ENCODE results near the gene BICC1.

The BICC1 gene

GRCh38 chr10:58810751-58811150 lies 298.1 kb downstream of the BICC1 start:
- in situ Hi-C loops (cut with MboI; ENCODE audit: low sequenced_read_pairs) = no loop called here

DNA sequence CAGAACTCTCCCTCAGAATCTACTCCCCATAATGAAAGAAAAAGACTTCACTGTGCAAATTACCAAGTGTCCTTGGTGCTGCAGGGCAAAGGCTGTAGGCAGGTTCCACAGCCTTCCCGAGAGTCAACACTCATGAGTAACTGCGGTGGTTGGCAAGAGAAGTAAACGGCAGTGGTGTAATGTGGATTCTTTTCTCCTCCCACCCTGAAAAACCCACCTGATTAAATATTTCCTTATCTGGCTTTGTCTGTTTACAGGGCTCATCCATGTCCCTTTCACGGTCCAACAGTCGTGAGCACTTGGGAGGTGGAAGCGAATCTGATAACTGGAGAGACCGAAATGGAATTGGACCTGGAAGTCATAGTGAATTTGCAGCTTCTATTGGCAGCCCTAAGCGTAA lies 300.9 kb downstream of the BICC1 start:
- in situ Hi-C loops (cut with MboI; ENCODE audit: low sequenced_read_pairs) = no loop called here

- in situ Hi-C loops (cut with MboI; ENCODE audit: low sequenced_read_pairs) = no loop called here
Measured at GRCh38 chr10:58817201-58817846, 304.7 kb downstream of the BICC1 start.

GRCh38 chr10:58818900-58819299 lies 306.2 kb downstream of the BICC1 start:
- in situ Hi-C loops (cut with MboI; ENCODE audit: low sequenced_read_pairs) = no loop called here

GRCh38 chr10:58820386-58820785 lies 307.7 kb downstream of the BICC1 start:
- in situ Hi-C loops (cut with MboI; ENCODE audit: low sequenced_read_pairs) = no loop called here

GRCh38 chr10:58820861-58821751 lies 308.4 kb downstream of the BICC1 start:
- in situ Hi-C loops (cut with MboI; ENCODE audit: low sequenced_read_pairs) = no loop called here

- in situ Hi-C loops (cut with MboI; ENCODE audit: low sequenced_read_pairs) = no loop called here
Measured at GRCh38 chr10:58821752-58822056, 309.0 kb downstream of the BICC1 start.

- in situ Hi-C loops (cut with MboI; ENCODE audit: low sequenced_read_pairs) = no loop called here
Measured at GRCh38 chr10:58823983-58824382, 311.3 kb downstream of the BICC1 start.

DNA sequence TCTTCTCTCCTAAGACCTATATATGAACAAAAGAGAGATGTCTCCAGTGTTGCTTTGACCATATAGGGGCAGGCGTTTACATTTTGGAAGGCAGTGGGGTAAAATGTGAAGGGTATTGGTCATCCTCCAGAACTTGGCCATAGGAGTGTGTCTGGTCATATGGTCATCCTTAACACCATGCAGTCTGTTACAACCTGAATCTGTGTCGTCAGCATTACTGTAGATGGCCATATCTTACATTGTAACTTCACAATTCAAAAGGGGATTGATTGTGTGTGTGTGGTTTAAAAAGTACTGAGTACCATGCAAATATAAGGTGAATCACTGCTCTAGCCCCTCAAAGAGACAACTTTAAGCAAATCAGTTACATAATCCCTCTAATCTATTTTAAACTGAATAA lies 311.7 kb downstream of the BICC1 start:
- in situ Hi-C loops (cut with MboI; ENCODE audit: low sequenced_read_pairs) = no loop called here

DNA sequence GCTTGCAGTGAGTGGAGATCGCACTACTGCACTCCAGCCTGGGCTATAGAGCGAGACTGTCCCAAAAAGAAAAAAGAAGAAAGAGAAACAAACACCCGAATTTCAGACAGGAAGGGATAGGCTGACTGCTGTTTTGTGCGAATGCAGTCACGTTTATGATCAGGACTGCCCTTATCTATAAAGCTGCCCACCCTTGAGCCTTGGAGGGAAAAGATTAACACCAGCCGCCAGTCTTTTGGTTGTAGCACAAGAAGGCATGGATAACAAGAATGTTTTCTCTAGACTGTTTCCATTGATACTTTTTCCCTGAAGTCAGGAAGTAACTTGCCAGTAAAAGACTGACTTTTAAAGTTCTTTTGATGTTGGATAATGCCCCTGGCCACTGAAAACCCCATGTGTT lies 314.0 kb downstream of the BICC1 start:
- in situ Hi-C loops (cut with MboI; ENCODE audit: low sequenced_read_pairs) = no loop called here

DNA sequence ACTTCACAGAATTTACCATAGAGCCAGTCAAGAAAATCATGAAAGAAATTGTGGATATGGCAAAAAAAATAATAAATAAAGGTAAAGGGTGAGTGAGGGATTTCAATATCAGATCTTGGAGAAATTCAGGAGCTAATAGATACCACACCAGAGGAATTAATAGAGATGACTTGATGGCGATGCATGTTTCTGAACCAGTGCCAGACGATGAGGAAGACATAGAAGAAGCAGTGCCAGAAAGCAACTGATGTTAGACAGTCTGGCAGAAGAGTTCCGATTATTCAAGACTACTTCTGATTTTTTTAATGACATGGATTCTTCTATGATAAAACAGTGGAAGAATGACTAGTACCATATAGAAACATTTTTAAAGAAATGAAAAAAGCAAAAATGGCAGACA lies 314.7 kb downstream of the BICC1 start:
- in situ Hi-C loops (cut with MboI; ENCODE audit: low sequenced_read_pairs) = no loop called here

GRCh38 chr10:58829839-58830238 lies 317.2 kb downstream of the BICC1 start:
- in situ Hi-C loops (cut with MboI; ENCODE audit: low sequenced_read_pairs) = no loop called here

GRCh38 chr10:58830697-58831096 lies 318.0 kb downstream of the BICC1 start:
- in situ Hi-C loops (cut with MboI; ENCODE audit: low sequenced_read_pairs) = no loop called here

DNA sequence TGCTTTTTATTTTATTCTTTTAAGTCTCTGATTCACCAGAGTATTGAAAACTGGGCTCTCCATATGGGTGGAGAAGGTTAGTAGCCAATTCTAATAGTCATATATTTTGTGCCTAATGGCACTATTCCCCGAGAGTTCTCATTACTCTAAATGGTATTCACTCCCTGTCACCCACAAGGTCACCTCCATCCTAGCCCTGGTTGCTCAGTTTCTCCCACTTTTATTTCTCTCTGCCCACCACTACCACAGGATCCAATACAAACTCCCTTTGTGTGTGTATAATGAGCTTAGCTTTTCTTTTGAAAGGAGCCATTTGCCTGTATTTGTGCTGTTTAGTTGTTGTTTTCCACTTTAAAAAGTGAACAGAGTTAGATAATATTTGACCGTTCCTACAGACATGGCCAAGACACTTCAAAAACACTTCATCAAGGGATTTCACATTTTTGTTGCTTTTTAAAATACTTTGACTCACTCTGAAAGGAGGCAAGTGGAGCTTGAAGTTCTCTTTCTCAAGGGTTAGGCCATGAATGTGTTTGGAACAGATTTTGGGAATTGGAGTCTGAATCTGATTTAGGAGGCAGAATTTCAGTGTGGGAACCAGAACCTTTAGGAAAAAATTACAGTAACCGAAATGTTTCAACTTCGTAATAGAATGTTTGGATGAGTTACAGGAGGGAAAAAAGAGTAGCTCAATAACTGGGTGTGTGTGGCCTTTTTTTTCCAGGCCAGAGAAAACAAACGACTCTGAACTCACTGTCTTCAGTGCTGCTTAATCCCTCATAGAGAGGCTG lies 321.3 kb downstream of the BICC1 start:
- in situ Hi-C loops (cut with MboI; ENCODE audit: low sequenced_read_pairs) = no loop called here

GRCh38 chr10:58836176-58836700 lies 323.6 kb downstream of the BICC1 start:
- in situ Hi-C loops (cut with MboI; ENCODE audit: low sequenced_read_pairs) = no loop called here

- in situ Hi-C loops (cut with MboI; ENCODE audit: low sequenced_read_pairs) = no loop called here
Measured at GRCh38 chr10:58836991-58837575, 324.4 kb downstream of the BICC1 start.

DNA sequence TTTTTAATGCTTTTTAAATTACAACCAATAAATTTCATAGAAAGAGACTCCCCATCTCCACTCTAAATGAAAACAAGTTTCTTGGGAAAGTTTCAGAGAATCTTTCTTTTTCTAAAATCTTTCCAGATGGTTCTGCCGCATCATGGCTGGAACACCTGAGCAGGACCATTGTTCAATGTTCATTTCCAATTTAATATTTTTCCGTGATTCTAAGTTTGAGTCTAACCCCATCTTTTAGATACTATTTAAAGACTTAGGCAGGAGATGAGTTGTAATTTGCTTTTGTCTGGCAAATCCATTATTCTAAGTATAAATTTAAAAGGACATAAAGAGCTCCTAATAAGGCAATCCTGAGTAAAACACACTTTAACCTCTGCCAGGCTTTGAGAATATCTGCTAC lies 325.2 kb downstream of the BICC1 start:
- in situ Hi-C loops (cut with MboI; ENCODE audit: low sequenced_read_pairs) = no loop called here

DNA sequence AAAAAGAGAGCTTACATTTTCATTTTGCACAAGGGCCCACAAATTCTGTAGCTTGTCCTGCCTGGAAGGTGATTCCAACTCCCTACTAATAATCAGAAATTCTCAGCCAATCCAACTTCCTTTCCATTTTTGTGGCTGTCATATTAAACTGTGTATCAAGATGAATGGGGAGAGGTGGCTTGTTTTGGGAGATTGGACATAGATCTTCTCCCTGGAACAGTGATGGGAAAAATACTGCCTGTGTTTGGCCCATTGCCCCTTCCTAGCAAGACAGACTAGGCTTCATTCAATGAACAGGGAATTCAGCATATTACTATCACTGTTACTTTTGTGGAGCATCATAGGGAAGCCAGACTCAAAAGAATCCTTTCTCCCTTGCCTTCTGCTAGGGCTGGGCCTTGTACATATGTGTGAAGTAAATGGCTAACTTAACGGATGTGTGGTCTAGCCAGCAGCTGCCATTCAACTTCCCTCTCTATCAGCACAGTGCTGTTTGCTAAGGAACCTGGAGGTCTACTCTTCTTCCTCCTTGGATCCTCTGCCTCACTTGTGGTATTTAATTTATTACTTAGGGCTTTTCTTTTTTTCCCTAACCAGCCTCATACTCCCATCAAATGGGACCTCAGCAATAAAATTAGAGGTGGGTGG lies 326.0 kb downstream of the BICC1 start:
- in situ Hi-C loops (cut with MboI; ENCODE audit: low sequenced_read_pairs) = no loop called here

GRCh38 chr10:58839771-58840170 lies 327.1 kb downstream of the BICC1 start:
- in situ Hi-C loops (cut with MboI; ENCODE audit: low sequenced_read_pairs) = no loop called here

- in situ Hi-C loops (cut with MboI; ENCODE audit: low sequenced_read_pairs) = no loop called here
Measured at GRCh38 chr10:58840840-58841435, 328.3 kb downstream of the BICC1 start.
